Smooth muscle cell (in vitro differentiated cells): ENCODE measurements around the gene RPA1. TPM values are rescaled to one million over a fixed set of nuclear protein-coding genes. Genes with fewer than 3 reads are reported as not detected.

Experiments used
- DNase-seq: peaks from one replicate; lab custom pipeline; 2025; ENCODE audit not compliant: unreplicated experiment; lab: John Stamatoyannopoulos, UW
- H2AFZ ChIP-seq: fragments of 200-600 bp; sonication (generic); 2 replicates; pipeline ENCODE4 v1.6.0; 2016; ENCODE audit warnings: antibody characterized with exemption, low read depth, mild to moderate bottlenecking
- H3F3A ChIP-seq: fragments of 200-600 bp; sonication (generic); 2 replicates; pipeline ENCODE4 v1.6.0; 2017; ENCODE audit warnings: antibody characterized with exemption, low read depth
- H3K27ac ChIP-seq: fragments of 200-600 bp; sonication (generic); 2 replicates; pipeline ENCODE4 v1.5.1; 2016; ENCODE audit warnings: low read depth, mild to moderate bottlenecking
- H3K27me3 ChIP-seq: fragments of 200-600 bp; sonication (generic); 2 replicates; pipeline ENCODE4 v1.6.1; 2016; ENCODE audit warnings: low read depth, mild to moderate bottlenecking
- H3K36me3 ChIP-seq: fragments of 200-600 bp; sonication (generic); 2 replicates; pipeline ENCODE4 v1.5.1; 2016; ENCODE audit warnings: low read depth
- H3K4me1 ChIP-seq: fragments of 200-600 bp; sonication (generic); 2 replicates; pipeline ENCODE4 v1.5.1; 2016; ENCODE audit warnings: low read depth
- H3K4me2 ChIP-seq: fragments of 200-600 bp; sonication (generic); 2 replicates; pipeline ENCODE4 v1.6.0; 2016; ENCODE audit warnings: mild to moderate bottlenecking
- H3K4me3 ChIP-seq: fragments of 200-600 bp; sonication (generic); 2 replicates; pipeline ENCODE4 v1.5.1; 2016; ENCODE audit warnings: mild to moderate bottlenecking
- H3K79me2 ChIP-seq: fragments of 200-600 bp; sonication (generic); 2 replicates; pipeline ENCODE4 v1.6.0; 2016; ENCODE audit warnings: low read depth, mild to moderate bottlenecking
- H3K9ac ChIP-seq: fragments of 200-600 bp; sonication (generic); 2 replicates; pipeline ENCODE4 v1.6.0; 2016; ENCODE audit warnings: low read depth
- H3K9me3 ChIP-seq: fragments of 200-600 bp; sonication (generic); replicated peaks from 2 replicates; pipeline ENCODE4 v1.5.1; 2016; ENCODE audit warnings: low read depth
- H4K20me1 ChIP-seq: fragments of 200-600 bp; sonication (generic); 2 replicates; pipeline ENCODE4 v1.6.0; 2016; ENCODE audit warnings: low read depth
- WGBS: methylation state at CpG from one replicate; pipeline ENCODE4 v1.1.7; 2016; ENCODE audit warnings: low lambda C conversion rate; 5-methylcytosine and 5-hydroxymethylcytosine counted together
- polyA plus RNA-seq: library from polyadenylated mRNA; unstranded; fragments of >200 nt; fragmentation: Nextera tagmentation; extraction: Ambion mirVana; gene quantifications from 2 replicates; pipeline ENCODE4 v1.2.1, GENCODE V29; 2016
- total RNA-seq: library from RNA; depleted of rRNA; stranded (reverse); fragments of >200 nt; gene quantifications from 2 replicates; pipeline ENCODE4 v1.2.3, GENCODE V29; 2014
- TF ChIP-seq, protein P1 (sequence below): fragments of 200-600 bp; sonication (generic); IDR thresholded peaks from 2 replicates; pipeline ENCODE4 v1.5.1; 2017; ENCODE audit warnings: borderline replicate concordance, mild to moderate bottlenecking, antibody characterized with exemption; ENCODE audit not compliant: insufficient read depth, poor library complexity, severe bottlenecking

Gene RPA1
- total RNA-seq (25.2 and 29.6 TPM in 2 replicates), polyA plus RNA-seq (37.8 and 46.3 TPM in 2 replicates)

DNA sequence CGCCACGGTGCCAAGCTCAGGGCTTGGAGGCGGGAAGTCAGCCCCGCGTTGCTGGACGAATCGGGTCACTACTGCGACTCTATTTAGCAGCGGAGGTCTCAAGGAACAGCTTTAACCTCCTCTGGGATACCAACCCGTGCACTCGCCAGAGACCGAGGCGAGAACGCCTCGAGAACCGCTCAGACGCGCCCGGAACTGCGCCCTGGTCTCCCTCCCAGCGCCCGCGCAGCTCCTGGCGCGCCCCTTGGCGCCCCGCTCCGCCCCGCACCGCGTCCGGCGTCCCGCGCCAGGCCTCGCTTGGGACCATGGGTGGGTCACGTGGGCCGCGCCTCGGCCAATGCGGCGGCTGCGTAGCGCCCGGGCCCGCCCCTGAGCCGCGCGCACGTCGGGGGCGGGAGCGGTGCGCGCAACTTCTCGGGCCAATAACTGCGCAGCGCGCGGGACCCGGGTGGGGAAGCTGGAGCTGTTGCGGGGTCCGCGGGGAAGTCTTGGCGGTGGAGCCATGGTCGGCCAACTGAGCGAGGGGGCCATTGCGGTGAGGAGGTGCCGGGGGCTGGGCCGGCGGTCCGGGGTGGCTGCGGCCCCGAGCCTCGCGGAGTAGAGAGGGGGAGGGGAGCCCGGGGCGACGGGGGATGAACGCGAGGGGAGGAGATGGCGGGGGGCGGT, at the start of gene RPA1, which contains the start of gene SMYD4:
Gene RPA1, plus strand, starts transcription at position 414 of the 666 bp plus-strand sequence. Its CDS starts 89 bp downstream, at position 503.
Gene SMYD4, minus strand, starts transcription at position 311 of the 666 bp plus-strand sequence. CDS start 1,908 bp downstream, outside the sequence.
- Histone ChIP-seq H3K27ac (no peak within 1 kb of the TSS), H3K9me3 (no peaks in the 10 kb centered on the region), H3F3A (no peaks in the 10 kb centered on the region), H3K4me1 (peaks cover 11% of the 10 kb centered on the region), H2AFZ (peak within 1 kb of the TSS; percentile 88), H3K27me3 (no peaks in the 10 kb centered on the region), H3K4me3 (peak within 1 kb of the TSS; percentile 92), H3K36me3 (no peaks in the 10 kb centered on the region), H3K4me2 (peak within 1 kb of the TSS; percentile 97), H3K9ac (peak within 1 kb of the TSS; percentile 56), H3K79me2 (peaks cover 52% of the 10 kb centered on the region), H4K20me1 (no peaks in the 10 kb centered on the region)
- WGBS = under 1% methylated on average over 40 of the region's 83 CpGs
- peak; percentile 63 for DNase-seq
- TF ChIP-seq, protein P1, sequence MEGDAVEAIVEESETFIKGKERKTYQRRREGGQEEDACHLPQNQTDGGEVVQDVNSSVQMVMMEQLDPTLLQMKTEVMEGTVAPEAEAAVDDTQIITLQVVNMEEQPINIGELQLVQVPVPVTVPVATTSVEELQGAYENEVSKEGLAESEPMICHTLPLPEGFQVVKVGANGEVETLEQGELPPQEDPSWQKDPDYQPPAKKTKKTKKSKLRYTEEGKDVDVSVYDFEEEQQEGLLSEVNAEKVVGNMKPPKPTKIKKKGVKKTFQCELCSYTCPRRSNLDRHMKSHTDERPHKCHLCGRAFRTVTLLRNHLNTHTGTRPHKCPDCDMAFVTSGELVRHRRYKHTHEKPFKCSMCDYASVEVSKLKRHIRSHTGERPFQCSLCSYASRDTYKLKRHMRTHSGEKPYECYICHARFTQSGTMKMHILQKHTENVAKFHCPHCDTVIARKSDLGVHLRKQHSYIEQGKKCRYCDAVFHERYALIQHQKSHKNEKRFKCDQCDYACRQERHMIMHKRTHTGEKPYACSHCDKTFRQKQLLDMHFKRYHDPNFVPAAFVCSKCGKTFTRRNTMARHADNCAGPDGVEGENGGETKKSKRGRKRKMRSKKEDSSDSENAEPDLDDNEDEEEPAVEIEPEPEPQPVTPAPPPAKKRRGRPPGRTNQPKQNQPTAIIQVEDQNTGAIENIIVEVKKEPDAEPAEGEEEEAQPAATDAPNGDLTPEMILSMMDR = no peak

DNA sequence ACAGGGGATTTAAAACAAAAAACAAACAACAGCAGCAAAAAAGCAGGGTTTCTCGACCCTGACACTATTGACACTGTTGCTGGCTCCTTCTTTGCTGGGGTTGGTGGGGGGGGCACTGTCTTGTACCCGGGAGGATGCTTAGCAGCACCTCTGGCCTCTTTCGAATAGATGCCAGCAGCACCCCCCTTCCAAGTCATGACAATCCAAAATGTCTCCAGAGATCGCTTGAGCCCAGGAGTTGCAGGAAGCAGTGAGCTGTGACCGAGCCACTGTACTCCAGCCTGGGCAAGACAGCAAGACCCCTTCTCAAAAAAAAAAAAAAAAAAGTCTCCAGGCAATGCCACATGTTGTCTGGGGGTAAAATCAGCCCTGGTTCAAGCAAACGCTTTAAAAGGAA, 47.6 kb upstream of the RPA1 start:
- no peak for DNase-seq
- Histone ChIP-seq H3K4me1 (no peaks in the 10 kb centered on the region), H3K4me2 (peak overlapping the region; percentile 65), H4K20me1 (no peaks in the 10 kb centered on the region), H3K9ac (no peak overlapping the region), H3K27ac (peak overlapping the region; percentile 98), H3K27me3 (no peaks in the 10 kb centered on the region), H3K4me3 (no peak overlapping the region), H3K9me3 (no peaks in the 10 kb centered on the region), H3K36me3 (no peaks in the 10 kb centered on the region), H2AFZ (no peak overlapping the region), H3F3A (peaks cover 54% of the 10 kb centered on the region), H3K79me2 (no peaks in the 10 kb centered on the region)
- TF ChIP-seq, protein P1 = no peak
- WGBS = 87% methylated on average over 6 of the region's 6 CpGs

- TF ChIP-seq, protein P1 = no peak
- Histone ChIP-seq H3K27me3 (no peaks in the 10 kb centered on the region), H3F3A (peaks cover 58% of the 10 kb centered on the region), H3K4me3 (no peak overlapping the region), H3K9me3 (no peaks in the 10 kb centered on the region), H2AFZ (no peak overlapping the region), H3K79me2 (no peaks in the 10 kb centered on the region), H3K9ac (peak overlapping the region; percentile 90), H3K4me1 (no peaks in the 10 kb centered on the region), H3K36me3 (no peaks in the 10 kb centered on the region), H3K27ac (peak overlapping the region; percentile 98), H3K4me2 (peak overlapping the region; percentile 65), H4K20me1 (no peaks in the 10 kb centered on the region)
- peak; percentile 47 for DNase-seq
- 41% methylated on average over 19 of the region's 19 CpGs for WGBS
These were observed 46.5 kb upstream of the RPA1 start for GRCh38 chr17:1783271-1783670.
